ENCODE measurements around the gene ASCC2. TPM values are rescaled to one million over a fixed set of nuclear protein-coding genes. Genes with fewer than 3 reads are reported as not detected.
"Not testable (repeated sequence)": the region's sequence is repeated elsewhere in the genome, so short reads cannot be mapped to it uniquely, and the experiment has no call there.

ASCC2 gene
- polyA plus RNA-seq, 1 donor = 49.9 TPM

- DNase-seq = no peak
These were observed 22.1 kb upstream of the ASCC2 start for GRCh38 chr22:29860006-29860766.

GRCh38 chr22:29859030-29859429 is 21.0 kb upstream of the ASCC2 start:
- not testable (repeated sequence) for DNase-seq

- no peak for DNase-seq
These were observed 18.4 kb upstream of the ASCC2 start for GRCh38 chr22:29856496-29856895.

- no peak for DNase-seq
These were observed 17.6 kb upstream of the ASCC2 start for GRCh38 chr22:29855611-29856181.

- DNase-seq = no peak
These were observed 16.4 kb upstream of the ASCC2 start for GRCh38 chr22:29854432-29854831.

GRCh38 chr22:29848111-29848510 is 10.0 kb upstream of the ASCC2 start:
- DNase-seq = no peak

GRCh38 chr22:29846290-29846689 is 8.2 kb upstream of the ASCC2 start:
- no peak for DNase-seq

GRCh38 chr22:29842740-29843139 is 4.7 kb upstream of the ASCC2 start:
- no peak for DNase-seq

- no peak for DNase-seq
These were observed 4.1 kb upstream of the ASCC2 start for GRCh38 chr22:29842172-29842571.

GRCh38 chr22:29840498-29840897 is 2.4 kb upstream of the ASCC2 start:
- no peak for DNase-seq

GRCh38 chr22:29839039-29839438 is 965 bp upstream of the ASCC2 start:
- DNase-seq = no peak

- DNase-seq = no peak
These were observed 504 bp upstream of the ASCC2 start for GRCh38 chr22:29838599-29838956.

- DNase-seq = not testable (repeated sequence)
These were observed 1.2 kb downstream of the ASCC2 start for GRCh38 chr22:29836791-29837370.

GRCh38 chr22:29834046-29834445 is 4.0 kb downstream of the ASCC2 start:
- no peak for DNase-seq

- no peak for DNase-seq
These were observed 4.6 kb downstream of the ASCC2 start for GRCh38 chr22:29833392-29833965.

- no peak for DNase-seq
These were observed 6.1 kb downstream of the ASCC2 start for GRCh38 chr22:29831958-29832357.

GRCh38 chr22:29831186-29831921 is 6.7 kb downstream of the ASCC2 start:
- no peak for DNase-seq

- DNase-seq = no peak
These were observed 7.5 kb downstream of the ASCC2 start for GRCh38 chr22:29830585-29830984.

- DNase-seq = not testable (repeated sequence)
These were observed 10.3 kb downstream of the ASCC2 start for GRCh38 chr22:29827726-29828125.

- no peak for DNase-seq
These were observed 11.0 kb downstream of the ASCC2 start for GRCh38 chr22:29827091-29827490.

- no peak for DNase-seq
These were observed 12.5 kb downstream of the ASCC2 start for GRCh38 chr22:29825578-29825977.

GRCh38 chr22:29824677-29825076 is 13.4 kb downstream of the ASCC2 start:
- DNase-seq = no peak
